SH-SY5Y (cell line): Measurements from ENCODE around the gene NR1H2.

Source experiments
- GATA2 ChIP-seq: IDR thresholded peaks from 2 replicates; pipeline ENCODE4 v1.6.1; 2011; ENCODE audit warnings: mild to moderate bottlenecking, low read depth, low read length
- GATA3 ChIP-seq: IDR thresholded peaks from 2 replicates; pipeline ENCODE4 v1.6.1; 2011; ENCODE audit warnings: low read depth, mild to moderate bottlenecking, low read length, moderate library complexity

The NR1H2 gene

DNA sequence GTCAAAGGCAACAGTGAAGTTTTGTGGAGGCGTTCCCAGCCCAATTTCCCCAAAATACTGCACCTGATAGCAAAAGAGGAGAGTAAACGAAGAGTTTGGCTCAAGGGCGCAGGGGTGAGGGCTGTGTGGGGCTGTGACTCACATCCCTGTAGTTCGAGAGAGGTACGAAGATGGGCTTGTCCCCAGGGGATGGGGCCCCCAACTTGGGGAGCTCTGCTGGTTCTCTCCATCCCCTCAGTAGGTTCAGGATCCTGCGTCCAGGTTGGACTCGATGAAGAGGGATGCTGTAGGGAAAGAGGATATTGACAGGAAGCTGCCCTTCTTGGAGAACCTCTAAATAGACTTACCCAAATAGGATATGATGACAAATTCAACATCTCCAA is 14.2 kb upstream of the NR1H2 start:
- no peak for TF ChIP-seq GATA2
- no peak for TF ChIP-seq GATA3

DNA sequence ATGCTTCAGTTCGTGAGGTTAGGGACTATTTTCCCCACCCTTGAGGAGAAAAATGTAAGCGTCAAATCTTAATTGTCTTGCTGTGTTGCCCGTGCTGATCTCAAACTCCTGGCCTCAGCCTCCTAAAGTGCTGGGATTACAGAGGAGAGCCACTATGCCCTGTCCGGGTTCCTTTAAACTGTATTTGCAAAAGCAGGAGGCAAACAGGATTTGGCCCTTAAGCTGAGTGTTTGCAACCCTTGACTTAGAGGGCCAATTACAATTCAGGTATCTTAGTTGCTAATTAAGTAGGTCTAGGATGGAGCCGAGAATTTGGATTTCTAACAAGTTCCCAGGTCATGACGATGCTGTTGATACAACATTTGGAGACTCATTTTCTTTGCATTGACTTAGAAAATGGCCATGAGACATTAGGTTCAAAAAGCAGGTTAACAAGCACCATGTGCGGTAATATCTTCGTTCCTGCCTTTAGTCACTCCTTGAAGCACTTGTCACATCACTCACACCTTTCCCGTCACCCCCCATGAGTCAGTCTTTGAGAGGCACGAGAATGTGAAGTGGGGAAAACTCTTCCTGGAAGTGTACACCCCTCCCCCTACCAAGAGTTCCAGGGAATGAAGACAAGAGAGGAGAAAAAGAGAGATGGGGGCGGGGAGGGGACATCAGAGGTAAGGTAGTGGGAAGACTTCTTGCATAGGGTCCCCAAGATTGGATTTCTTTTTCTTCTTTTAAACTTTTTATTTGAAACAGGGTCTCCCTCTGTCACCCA is 13.4 kb upstream of the NR1H2 start:
- TF ChIP-seq GATA3 (no peak), GATA2 (no peak)

DNA sequence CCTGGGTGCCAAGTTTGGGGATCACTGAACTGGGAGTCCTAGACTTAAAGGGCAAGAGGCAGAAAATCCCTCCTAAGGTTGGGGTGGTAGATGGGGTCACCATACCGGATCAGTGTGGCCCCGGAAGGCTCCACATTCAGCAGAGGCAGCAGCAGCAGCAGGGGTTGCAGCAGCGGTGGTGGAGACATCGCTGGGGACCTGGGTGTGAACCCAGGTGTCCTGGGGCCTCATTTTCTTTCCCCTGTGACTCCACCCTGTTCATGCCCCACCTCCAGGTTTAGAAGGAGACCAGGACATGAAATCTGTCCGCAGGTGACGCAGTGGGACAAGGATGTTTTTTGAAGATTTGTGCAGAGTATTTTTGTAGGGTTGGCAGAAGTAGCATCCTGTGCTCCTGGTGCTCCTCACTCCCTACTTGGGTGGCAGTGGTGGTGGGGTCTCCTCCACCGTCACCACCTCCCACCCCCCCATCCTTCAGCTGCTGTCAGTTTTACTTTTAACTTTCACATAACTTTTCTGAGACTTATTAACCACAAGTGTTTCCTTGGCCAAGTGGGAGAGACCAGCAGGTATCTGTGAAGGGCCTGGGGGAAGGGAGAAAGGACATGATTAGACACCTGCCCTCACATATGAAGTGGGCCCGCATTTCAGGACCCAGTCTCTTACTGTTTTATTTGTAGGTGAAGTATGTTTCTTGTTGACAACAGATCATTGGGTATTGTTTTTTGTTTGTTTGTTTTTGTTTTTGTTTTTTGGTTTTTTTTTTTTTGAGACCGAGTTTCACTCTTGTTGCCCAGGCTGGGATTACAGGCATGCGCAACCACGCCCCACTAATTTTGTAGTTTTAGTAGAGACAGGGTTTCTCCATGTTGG is 10.6 kb upstream of the NR1H2 start, which contains the start of gene NAPSA:
Gene NAPSA (minus strand): TSS at position 206 of the 873 bp plus-strand sequence. CDS start 18 bp downstream, at position 188.
- TF ChIP-seq GATA3 (no peak), GATA2 (no peak)

DNA sequence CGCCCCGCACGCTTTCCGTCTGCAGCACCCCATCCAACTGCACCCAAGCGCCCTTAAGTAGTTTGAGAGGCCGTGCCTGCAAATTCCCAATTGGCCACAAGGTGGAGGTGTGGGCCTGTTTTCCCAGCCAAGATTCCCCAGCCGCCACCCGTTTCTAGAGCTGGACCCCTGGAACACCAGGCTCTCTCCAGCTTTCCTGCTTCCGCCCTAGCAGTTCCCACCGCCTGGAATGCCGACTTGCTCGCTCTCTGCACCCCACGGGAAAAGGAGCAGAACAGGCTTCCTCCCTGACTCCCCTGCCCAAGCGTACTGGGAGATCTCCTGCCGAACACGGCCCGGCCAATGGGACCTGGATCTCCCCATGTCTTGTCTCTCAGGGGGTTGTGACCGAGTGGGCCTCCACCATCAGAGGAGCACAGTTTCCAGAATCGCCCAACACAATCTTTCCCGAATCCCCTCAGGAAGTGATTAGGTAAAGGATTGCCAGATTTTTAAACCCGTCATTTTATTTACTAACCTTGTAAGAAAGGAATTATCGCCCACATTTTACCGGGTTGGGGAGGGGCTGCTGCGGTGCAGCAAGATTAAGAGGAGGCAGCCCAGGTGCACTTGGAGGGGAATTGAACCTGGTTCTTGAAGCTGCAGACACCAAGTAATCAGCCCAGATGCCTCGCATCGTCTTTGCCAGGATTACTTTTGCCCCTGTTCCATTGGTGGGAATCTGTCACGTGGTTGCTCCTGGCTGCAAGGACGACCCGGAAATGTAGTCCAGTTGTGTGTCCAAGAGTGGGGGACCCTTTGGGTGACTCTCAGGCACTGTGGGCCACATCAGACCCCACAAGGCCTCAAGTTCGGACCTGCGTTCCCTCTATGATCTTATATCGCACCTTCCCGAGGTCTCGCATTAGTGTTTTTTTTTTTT is 7.3 kb upstream of the NR1H2 start:
- no peak for TF ChIP-seq GATA3

DNA sequence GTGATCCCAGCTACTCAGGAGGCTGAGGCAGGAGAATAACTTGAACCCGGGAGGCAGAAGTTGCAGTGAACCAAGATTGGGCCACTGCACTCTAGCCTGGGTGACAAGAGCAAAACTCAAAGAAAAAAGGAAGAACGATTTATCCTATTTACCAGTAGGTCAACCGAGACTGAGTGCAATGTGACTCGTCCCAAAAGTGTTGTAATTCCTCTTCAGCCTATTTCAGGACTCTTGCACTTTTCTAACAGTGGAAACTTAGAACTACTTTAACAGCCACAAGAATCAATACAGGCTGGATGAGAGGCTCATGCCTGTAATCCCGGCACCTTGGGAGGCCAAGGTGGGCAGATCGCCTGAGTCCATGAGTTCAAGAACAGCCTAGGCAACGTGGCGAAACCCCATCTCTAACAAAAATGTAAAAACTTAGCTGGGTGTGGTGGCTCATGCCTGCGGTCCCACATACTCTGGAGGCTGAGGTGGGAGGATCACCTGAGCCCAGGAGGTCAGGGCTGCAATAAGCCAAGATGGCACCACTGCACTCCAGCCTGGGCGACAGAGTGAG is 4.3 kb upstream of the NR1H2 start:
- TF ChIP-seq GATA3: no peak
- TF ChIP-seq GATA2: no peak

DNA sequence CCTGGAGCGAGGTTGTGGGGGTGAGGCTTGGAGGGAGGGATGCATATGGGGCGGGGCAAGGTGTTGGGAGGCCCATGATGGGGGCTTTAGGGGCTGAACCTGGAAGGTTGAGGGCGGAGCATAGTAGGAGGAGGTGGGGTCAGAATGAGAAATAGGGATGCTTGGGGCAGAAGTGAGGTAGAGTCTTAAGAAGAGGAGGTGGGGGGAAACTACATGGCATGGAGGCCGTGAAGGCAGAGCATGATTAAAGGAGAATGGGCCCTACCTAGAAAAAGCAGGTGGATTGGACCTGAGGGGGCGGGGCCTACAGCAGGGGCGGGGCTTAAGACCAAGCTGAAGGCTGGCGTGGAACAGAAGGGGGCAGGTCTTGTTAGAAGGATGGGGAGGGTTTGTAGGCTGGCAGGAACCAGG is 799 bp downstream of the NR1H2 start:
- no peak for TF ChIP-seq GATA2
- no peak for TF ChIP-seq GATA3

DNA sequence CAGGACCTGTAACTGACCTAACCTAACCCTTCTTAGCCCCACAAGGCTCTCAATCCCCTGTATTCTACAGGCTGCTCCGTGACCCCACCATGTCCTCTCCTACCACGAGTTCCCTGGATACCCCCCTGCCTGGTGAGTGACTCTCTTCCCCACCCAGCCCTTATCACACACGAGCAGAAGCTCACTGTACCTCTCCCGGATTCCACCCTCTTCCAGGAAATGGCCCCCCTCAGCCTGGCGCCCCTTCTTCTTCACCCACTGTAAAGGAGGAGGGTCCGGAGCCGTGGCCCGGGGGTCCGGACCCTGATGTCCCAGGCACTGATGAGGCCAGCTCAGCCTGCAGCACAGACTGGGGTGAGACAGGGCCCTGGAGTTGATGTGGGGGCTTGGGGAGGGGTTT is 1.3 kb downstream of the NR1H2 start:
- TF ChIP-seq GATA3: no peak
- no peak for TF ChIP-seq GATA2

DNA sequence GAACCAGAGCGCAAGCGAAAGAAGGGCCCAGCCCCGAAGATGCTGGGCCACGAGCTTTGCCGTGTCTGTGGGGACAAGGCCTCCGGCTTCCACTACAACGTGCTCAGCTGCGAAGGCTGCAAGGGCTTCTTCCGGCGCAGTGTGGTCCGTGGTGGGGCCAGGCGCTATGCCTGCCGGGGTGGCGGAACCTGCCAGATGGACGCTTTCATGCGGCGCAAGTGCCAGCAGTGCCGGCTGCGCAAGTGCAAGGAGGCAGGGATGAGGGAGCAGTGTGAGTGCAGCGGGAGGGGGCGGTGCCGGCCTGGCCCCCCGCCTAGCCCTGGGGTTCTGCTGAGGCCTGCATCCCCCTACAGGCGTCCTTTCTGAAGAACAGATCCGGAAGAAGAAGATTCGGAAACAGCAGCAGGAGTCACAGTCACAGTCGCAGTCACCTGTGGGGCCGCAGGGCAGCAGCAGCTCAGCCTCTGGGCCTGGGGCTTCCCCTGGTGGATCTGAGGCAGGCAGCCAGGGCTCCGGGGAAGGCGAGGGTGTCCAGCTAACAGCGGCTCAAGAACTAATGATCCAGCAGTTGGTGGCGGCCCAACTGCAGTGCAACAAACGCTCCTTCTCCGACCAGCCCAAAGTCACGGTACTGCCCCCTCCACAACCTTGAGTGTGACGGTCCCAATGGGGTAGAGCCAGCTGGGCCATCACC is 2.1 kb downstream of the NR1H2 start:
- TF ChIP-seq GATA3 (no peak), GATA2 (no peak)

DNA sequence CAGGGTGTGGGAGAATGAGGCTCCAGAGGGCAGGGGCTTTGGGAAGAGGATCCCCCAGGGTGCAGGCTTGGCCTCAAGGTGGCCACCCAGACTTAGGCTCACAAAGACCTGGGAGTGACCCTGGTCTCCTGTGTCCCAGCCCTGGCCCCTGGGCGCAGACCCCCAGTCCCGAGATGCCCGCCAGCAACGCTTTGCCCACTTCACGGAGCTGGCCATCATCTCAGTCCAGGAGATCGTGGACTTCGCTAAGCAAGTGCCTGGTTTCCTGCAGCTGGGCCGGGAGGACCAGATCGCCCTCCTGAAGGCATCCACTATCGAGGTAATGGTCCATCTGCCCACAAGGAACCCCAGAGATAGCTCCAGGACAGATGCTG is 2.6 kb downstream of the NR1H2 start:
- TF ChIP-seq GATA2: no peak
- no peak for TF ChIP-seq GATA3

DNA sequence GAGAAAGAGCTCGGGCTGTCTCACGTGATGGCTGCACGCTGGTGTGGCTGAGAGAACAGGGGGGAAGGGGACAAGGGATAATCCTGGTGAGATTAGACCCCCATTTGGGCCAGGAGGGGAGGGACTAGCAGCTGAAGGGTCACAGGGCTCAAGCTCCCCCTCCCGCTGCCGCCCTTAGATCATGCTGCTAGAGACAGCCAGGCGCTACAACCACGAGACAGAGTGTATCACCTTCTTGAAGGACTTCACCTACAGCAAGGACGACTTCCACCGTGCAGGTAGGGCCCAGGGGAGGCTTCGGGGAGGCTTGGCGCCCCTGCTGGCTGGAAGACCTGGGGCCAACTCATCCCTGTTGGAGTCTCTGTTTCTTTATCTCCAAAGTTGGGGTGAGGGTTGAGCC is 3.3 kb downstream of the NR1H2 start:
- TF ChIP-seq GATA3 (no peak), GATA2 (no peak)

DNA sequence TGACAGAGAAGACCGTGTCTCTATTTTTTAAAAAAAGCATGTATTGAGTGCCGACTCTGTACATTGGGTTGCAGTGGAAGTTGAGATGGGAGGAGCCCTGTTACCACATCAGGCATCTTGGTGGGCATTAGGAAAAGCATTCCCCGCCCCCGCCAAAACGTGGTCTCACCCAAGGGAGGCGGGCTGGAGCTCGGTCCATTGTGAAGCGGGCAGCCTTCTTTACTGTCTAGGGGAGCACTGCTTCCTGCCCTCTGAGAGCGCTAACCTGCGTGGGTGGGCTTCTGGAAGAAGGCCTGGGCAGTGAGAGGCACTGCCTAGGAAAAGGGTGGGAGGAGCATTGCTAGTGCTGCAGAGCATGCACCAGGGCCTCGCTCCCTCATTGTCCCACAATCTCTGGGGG is 3.9 kb downstream of the NR1H2 start:
- no peak for TF ChIP-seq GATA2
- no peak for TF ChIP-seq GATA3

DNA sequence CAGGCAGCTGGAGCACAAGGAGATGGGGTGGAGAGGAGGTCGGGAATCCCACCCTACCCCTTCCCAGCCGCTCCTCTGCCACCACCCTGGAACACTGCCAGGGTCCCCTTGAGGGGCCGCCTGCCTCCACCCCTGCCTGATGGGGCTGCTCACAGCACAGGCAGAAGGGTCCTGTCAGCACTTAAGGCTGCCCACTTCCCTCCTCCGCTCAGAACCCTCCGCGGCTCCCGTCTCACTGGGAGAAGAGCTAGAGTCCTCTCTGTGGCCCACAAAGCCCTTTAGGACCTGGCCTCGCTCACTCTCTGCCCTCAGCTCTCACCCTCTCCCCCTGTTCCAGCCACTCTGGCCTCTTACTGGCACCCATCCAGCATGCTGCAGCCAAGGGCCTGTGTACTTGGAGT is 4.5 kb downstream of the NR1H2 start:
- no peak for TF ChIP-seq GATA2
- no peak for TF ChIP-seq GATA3

DNA sequence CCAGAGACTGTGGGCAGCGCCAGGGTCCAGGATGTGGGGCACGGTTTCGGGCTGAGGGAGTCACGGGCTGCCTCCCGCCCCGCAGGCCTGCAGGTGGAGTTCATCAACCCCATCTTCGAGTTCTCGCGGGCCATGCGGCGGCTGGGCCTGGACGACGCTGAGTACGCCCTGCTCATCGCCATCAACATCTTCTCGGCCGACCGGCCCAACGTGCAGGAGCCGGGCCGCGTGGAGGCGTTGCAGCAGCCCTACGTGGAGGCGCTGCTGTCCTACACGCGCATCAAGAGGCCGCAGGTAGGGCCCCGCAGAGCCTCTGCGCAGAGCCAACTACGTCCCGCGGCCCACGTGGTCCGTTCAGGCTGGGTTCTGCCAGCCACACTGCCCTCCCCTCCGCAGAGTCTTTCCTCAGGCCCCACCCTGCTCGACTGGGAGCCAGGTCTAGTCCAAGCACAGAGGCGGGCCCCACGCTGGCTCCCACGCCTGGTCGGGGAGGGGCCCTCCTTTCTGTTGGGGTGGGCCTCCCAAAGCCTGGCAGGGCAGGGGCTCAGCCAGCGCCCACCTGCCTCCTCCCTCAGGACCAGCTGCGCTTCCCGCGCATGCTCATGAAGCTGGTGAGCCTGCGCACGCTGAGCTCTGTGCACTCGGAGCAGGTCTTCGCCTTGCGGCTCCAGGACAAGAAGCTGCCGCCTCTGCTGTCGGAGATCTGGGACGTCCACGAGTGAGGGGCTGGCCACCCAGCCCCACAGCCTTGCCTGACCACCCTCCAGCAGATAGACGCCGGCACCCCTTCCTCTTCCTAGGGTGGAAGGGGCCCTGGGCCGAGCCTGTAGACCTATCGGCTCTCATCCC is 5.8 kb downstream of the NR1H2 start:
- no peak for TF ChIP-seq GATA3
- TF ChIP-seq GATA2: no peak
